Endothelial cell of umbilical vein (primary cell): Measurements from ENCODE around the gene SLFNL1. TPM values are rescaled to one million over a fixed set of nuclear protein-coding genes. Genes with fewer than 3 reads are reported as not detected.
A peak's percentile ranks its signal among the peaks of the same experiment; 100 is the strongest.

Experiments used
- BruUV-seq: library from RNA; stranded (reverse); fragments of 400-500 nt; replicated peaks from 2 replicates; lab custom pipeline; 2021; lab: Mats Ljungman, UMichigan
- CTCF ChIA-PET: fragments of 300-600, 350-600 bp; sonication (Branson Sonifier 250); formaldehyde crosslinking; loops from one replicate; lab custom pipeline; 2021; ENCODE audit warnings: antibody characterized with exemption, inconsistent platforms; lab: Charles Lee
- POLR2A ChIA-PET: fragments of 300-600, 350-600 bp; sonication (Branson Sonifier 250); formaldehyde crosslinking; loops from one replicate; lab custom pipeline; 2021; ENCODE audit warnings: antibody characterized with exemption, inconsistent platforms; lab: Charles Lee
- DNase-seq: peaks from one replicate; pipeline ENCODE4 v3.0.0-alpha.2; 2011; ENCODE audit warnings: low read depth, low spot score
- FAIRE-seq: peaks from 2 replicates; lab custom pipeline; 2011; peaks lifted over from hg19 to GRCh38; lab: Jason Lieb, UNC
- H2AFZ ChIP-seq: 2 replicates; pipeline ENCODE4 v1.6.0; 2012; ENCODE audit warnings: low read depth, low read length, control low read depth, inconsistent platforms
- H3K27ac ChIP-seq: 2 replicates; pipeline ENCODE4 v1.5.1; 2011; ENCODE audit warnings: low read depth, mild to moderate bottlenecking, control low read depth, low read length, moderate library complexity; ENCODE audit not compliant: insufficient read depth
- H3K27me3 ChIP-seq, 2 experiments: 2 replicates each; pipeline versions ENCODE4 v1.6.0 to v1.6.1; 2011; ENCODE audit warnings: low read length in 2 of 2, mixed read lengths in 1 of 2; ENCODE audit not compliant: control insufficient read depth in 2 of 2, insufficient read depth in 2 of 2
- H3K36me3 ChIP-seq, 2 experiments: 2 replicates in 1 of 2; 3 replicates in 1 of 2; pipeline ENCODE4 v1.5.1; 2011; ENCODE audit warnings: low read length in 2 of 2, mild to moderate bottlenecking in 1 of 2, moderate library complexity in 1 of 2; ENCODE audit not compliant: control insufficient read depth in 2 of 2, insufficient read depth in 2 of 2; ENCODE audit errors: extremely low read depth in 1 of 2
- H3K4me1 ChIP-seq: 3 replicates; pipeline ENCODE4 v1.5.1; 2011; ENCODE audit warnings: mild to moderate bottlenecking, low read length; ENCODE audit not compliant: control insufficient read depth, insufficient read depth; ENCODE audit errors: extremely low read depth
- H3K4me2 ChIP-seq: 2 replicates; pipeline ENCODE4 v1.6.1; 2011; ENCODE audit warnings: low read length, control low read depth, mixed read lengths; ENCODE audit not compliant: insufficient read depth
- H3K4me3 ChIP-seq, 3 experiments: fragments of 200-600 bp in 1 of 3; sonication (generic), shearing (Covaris generic) in 1 of 3; replicated peaks in 1 of 3; 2 replicates each; pipeline ENCODE4 v1.5.1; 2011 to 2016; ENCODE audit warnings: control low read depth in 3 of 3, low read length in 3 of 3, mild to moderate bottlenecking in 2 of 3, inconsistent platforms in 1 of 3, low read depth in 1 of 3, moderate library complexity in 1 of 3; ENCODE audit not compliant: insufficient read depth in 1 of 3
- H3K79me2 ChIP-seq: 2 replicates; pipeline ENCODE4 v1.6.0; 2012; ENCODE audit warnings: low read length, inconsistent platforms; ENCODE audit not compliant: control insufficient read depth, insufficient read depth
- H3K9ac ChIP-seq: replicated peaks from 2 replicates; pipeline ENCODE3; 2011; ENCODE audit warnings: low read length, control low read depth; ENCODE audit not compliant: insufficient read depth; ENCODE audit errors: extremely low read depth
- H3K9me1 ChIP-seq: replicated peaks from 3 replicates; pipeline ENCODE4 v1.6.0; 2011; ENCODE audit warnings: mild to moderate bottlenecking, low read length; ENCODE audit not compliant: control insufficient read depth, insufficient read depth; ENCODE audit errors: extremely low read depth
- H3K9me3 ChIP-seq: replicated peaks from 2 replicates; pipeline ENCODE4 v1.5.1; 2012; ENCODE audit warnings: low read length, inconsistent platforms; ENCODE audit not compliant: control insufficient read depth, insufficient read depth
- H4K20me1 ChIP-seq: replicated peaks from 2 replicates; pipeline ENCODE3; 2011; ENCODE audit warnings: mild to moderate bottlenecking, low read length; ENCODE audit not compliant: control insufficient read depth, insufficient read depth; ENCODE audit errors: extremely low read depth
- EZH2 ChIP-seq: IDR thresholded peaks from 2 replicates; pipeline ENCODE4 v1.6.1; 2012; ENCODE audit warnings: borderline replicate concordance, low read depth, mild to moderate bottlenecking, moderate library complexity, low read length, inconsistent platforms; ENCODE audit not compliant: severe bottlenecking
- FOS ChIP-seq: IDR thresholded peaks from 2 replicates; pipeline ENCODE4 v1.6.1; 2011; ENCODE audit warnings: mild to moderate bottlenecking, low read length, moderate library complexity, borderline replicate concordance; ENCODE audit not compliant: insufficient read depth
- JUN ChIP-seq: IDR thresholded peaks from 2 replicates; pipeline ENCODE4 v1.6.1; 2011; ENCODE audit warnings: borderline replicate concordance, low read depth; ENCODE audit not compliant: insufficient read length, insufficient read depth
- MYC ChIP-seq: IDR thresholded peaks from one replicate; pipeline ENCODE4 v1.6.1; 2011; ENCODE audit warnings: mild to moderate bottlenecking, low read depth, low read length
- POLR2A ChIP-seq: IDR thresholded peaks from 2 replicates; pipeline ENCODE4 v1.6.1; 2012; ENCODE audit warnings: low read depth, mild to moderate bottlenecking, control low read depth, low read length
- POLR2AphosphoS5 ChIP-seq: IDR thresholded peaks from 2 replicates; pipeline ENCODE4 v1.6.1; 2012; ENCODE audit warnings: low read depth, mild to moderate bottlenecking, control low read depth, low read length, moderate library complexity; ENCODE audit not compliant: insufficient read depth
- dilution Hi-C: fragments of 300-500 bp; cut with MboI; formaldehyde crosslinking; loops from one replicate; pipeline ENCODE4 v1.15.0; 2019; ENCODE audit warnings: low sequenced_read_pairs; ENCODE audit not compliant: extremely low pct_ligation_motif_present
- intact Hi-C: fragments of 100-400 bp; cut with micrococcal nuclease; formaldehyde crosslinking; loops from one replicate; pipeline ENCODE4 v1.10.0; 2022
- polyA plus RNA-seq, 4 experiments: library from polyadenylated mRNA; depleted of rRNA in 3 of 4; stranded (reverse) in 3 of 4; unstranded in 1 of 4; fragments of >200 nt; gene quantifications; 2 replicates each; pipeline versions ENCODE4 v1.2.1 to v1.2.3, GENCODE V29; 2011 to 2012; ENCODE audit warnings: missing spikeins in 1 of 4
- total RNA-seq: library from RNA; stranded (reverse); gene quantifications from 2 replicates; pipeline ENCODE4 v1.2.3, GENCODE V29; 2021
- TF ChIP-seq, protein P1 (sequence below): IDR thresholded peaks from 2 replicates; pipeline ENCODE4 v1.6.1; 2011; ENCODE audit not compliant: insufficient read depth, insufficient read length
- TF ChIP-seq, protein P2 (sequence below), 2 donors: IDR thresholded peaks; 1 replicate in 1 of 2; 2 replicates in 1 of 2; pipeline ENCODE4 v1.5.1; 2011; ENCODE audit warnings: low read length in 2 of 2, mild to moderate bottlenecking in 2 of 2, moderate library complexity in 2 of 2, control low read depth in 1 of 2, inconsistent platforms in 1 of 2, low read depth in 1 of 2; ENCODE audit not compliant: insufficient read depth in 1 of 2; ENCODE audit errors: extremely low read depth in 1 of 2

Gene SLFNL1
- total and polyA plus RNA-seq, 2 donors (not counting 3 experiments of a cell fraction or from before 2014, with no cell fraction given), result 0.14 to 0.29 TPM

DNA sequence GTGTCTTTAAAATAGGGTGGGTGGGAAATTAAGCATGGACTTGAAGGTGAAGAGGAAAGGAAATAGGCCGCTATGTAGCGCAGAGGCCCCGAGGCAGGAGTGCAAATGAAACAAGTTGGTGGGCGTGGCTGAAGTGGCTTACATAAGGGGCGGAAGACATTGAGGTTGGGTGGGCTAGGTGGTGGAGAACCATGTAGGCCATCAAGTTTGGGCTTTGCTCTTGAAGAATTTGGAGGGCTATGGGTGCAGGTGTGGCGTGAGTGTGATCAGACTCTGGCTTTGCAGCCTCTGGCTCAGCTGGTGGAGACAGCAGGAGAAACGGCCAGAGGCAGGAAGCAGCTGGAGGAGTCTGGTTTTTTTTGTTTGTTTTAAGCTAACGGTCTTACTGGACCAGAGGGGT is 6.7 kb downstream of the SLFNL1 start:
- Histone ChIP-seq H3K4me2 (no peak overlapping the region), H4K20me1 (no peaks in the 10 kb centered on the region), H3K79me2 (no peaks in the 10 kb centered on the region), H3K36me3 (peaks cover 0 to 25% of the 10 kb centered on the region in 2 experiments), H3K27ac (peak overlapping the region; percentile 95), H3K4me1 (peaks cover 30% of the 10 kb centered on the region), H3K27me3 (no peaks in the 10 kb centered on the region), H3K9me1 (no peaks in the 10 kb centered on the region), H3K4me3 (no peak overlapping the region), H3K9ac (peak overlapping the region; percentile 55), H3K9me3 (no peaks in the 10 kb centered on the region), H2AFZ (no peak overlapping the region)
- ChIA-PET POLR2A (interaction anchor here (1.6 kb wide), 1 partner anchor 11 kb away, joined by 5 read pairs; no protein-coding TSS in a partner anchor), CTCF (interaction anchor here (1.0 to 2.3 kb wide), 3 partner anchors 12 to 62 kb away, joined by 3 to 15 read pairs (median 3); no protein-coding TSS in a partner anchor)
- DNase-seq (peak; percentile 57), FAIRE-seq (peak; percentile 26)
- dilution Hi-C loops, result no loop called here
- TF ChIP-seq MYC, result no peak
- no peak for TF ChIP-seq JUN
- no peak for TF ChIP-seq FOS
- TF ChIP-seq, protein P1, sequence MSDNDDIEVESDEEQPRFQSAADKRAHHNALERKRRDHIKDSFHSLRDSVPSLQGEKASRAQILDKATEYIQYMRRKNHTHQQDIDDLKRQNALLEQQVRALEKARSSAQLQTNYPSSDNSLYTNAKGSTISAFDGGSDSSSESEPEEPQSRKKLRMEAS, result no peak
- TF ChIP-seq POLR2A, result no peak
- no peak for TF ChIP-seq EZH2
- intact Hi-C loops, result loop anchor here (1.0 to 2.0 kb wide), 3 partner anchors 12 to 94 kb away; no protein-coding TSS in a partner anchor
- no TSS peak for BruUV-seq

DNA sequence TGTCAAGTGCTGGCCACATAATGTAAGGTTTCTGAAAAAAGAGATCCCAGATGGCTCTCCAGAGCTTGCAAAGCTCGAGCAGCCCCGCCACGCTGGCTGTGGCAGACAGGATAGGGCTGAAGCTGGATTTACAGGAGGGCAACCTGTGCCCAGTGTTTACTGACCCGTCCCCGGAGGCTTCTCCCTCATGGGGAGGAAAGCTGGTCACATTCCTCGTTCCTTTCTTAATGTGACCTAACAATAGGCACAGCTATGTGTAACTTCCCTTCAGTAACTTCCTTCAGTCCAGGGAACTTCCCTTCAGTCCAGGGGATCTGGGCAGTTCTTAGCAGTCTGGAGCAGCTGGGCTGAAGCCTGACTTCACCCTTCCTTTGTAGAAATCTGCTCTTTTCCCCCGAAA is 7.7 kb downstream of the SLFNL1 start:
- peaks cover 3 to 31% of the 10 kb centered on the region in 2 experiments for H3K36me3 ChIP-seq

More for the DNA sequence above, 7.7 kb downstream of the SLFNL1 start:
- Histone ChIP-seq H3K4me3 (no peak overlapping the region), H3K9me3 (no peaks in the 10 kb centered on the region), H3K4me2 (peak overlapping the region; percentile 21), H3K9me1 (no peaks in the 10 kb centered on the region), H3K9ac (peak overlapping the region; percentile 63), H4K20me1 (no peaks in the 10 kb centered on the region), H3K4me1 (peaks cover 30% of the 10 kb centered on the region), H3K27me3 (no peaks in the 10 kb centered on the region), H3K27ac (peak overlapping the region; percentile 95), H3K79me2 (no peaks in the 10 kb centered on the region), H2AFZ (no peak overlapping the region)
- FAIRE-seq (peak; percentile 99), DNase-seq (peak; percentile 95)
- peak; percentile 82 for TF ChIP-seq POLR2A
- TF ChIP-seq, protein P2, sequence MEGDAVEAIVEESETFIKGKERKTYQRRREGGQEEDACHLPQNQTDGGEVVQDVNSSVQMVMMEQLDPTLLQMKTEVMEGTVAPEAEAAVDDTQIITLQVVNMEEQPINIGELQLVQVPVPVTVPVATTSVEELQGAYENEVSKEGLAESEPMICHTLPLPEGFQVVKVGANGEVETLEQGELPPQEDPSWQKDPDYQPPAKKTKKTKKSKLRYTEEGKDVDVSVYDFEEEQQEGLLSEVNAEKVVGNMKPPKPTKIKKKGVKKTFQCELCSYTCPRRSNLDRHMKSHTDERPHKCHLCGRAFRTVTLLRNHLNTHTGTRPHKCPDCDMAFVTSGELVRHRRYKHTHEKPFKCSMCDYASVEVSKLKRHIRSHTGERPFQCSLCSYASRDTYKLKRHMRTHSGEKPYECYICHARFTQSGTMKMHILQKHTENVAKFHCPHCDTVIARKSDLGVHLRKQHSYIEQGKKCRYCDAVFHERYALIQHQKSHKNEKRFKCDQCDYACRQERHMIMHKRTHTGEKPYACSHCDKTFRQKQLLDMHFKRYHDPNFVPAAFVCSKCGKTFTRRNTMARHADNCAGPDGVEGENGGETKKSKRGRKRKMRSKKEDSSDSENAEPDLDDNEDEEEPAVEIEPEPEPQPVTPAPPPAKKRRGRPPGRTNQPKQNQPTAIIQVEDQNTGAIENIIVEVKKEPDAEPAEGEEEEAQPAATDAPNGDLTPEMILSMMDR (IDR thresholded peaks at IDR 0.05; ENCODE audit: extremely low read depth in 1 of 2, insufficient read depth in 1 of 2, low read depth in 1 of 2, low read length in 2 of 2), result no peak
- TF ChIP-seq FOS, result peak; percentile 31
- TF ChIP-seq EZH2, result no peak
- TF ChIP-seq JUN, result peak; percentile 44
- TF ChIP-seq POLR2AphosphoS5, result peak; percentile 88
- TF ChIP-seq MYC, result no peak
- dilution Hi-C loops, result no loop called here
- POLR2A ChIA-PET, result interaction anchor here (0.5 to 1.6 kb wide), 2 partner anchors 10 to 12 kb away, joined by 4 to 5 read pairs; no protein-coding TSS in a partner anchor
- intact Hi-C loops, result loop anchor here (1.0 to 2.0 kb wide), 3 partner anchors 10 to 95 kb away; no protein-coding TSS in a partner anchor
- CTCF ChIA-PET, result interaction anchor here (1.2 to 1.5 kb wide), 5 partner anchors 10 to 310 kb away, joined by 3 to 21 read pairs (median 3); no protein-coding TSS in a partner anchor
- no TSS peak for BruUV-seq
